GM18502 (cell line): ENCODE results near the gene GPR108.
"Not testable (repeated sequence)": the region's sequence is repeated elsewhere in the genome, so short reads cannot be mapped to it uniquely, and the experiment has no call there.

ENCODE experiments used
- ATAC-seq: cut with Tn5 transposase; IDR thresholded peaks from one replicate; pipeline ENCODE4 v1.9.1; 2021; ENCODE audit warnings: mild to moderate bottlenecking; ENCODE audit not compliant: unreplicated experiment, poor library complexity

Gene GPR108

DNA sequence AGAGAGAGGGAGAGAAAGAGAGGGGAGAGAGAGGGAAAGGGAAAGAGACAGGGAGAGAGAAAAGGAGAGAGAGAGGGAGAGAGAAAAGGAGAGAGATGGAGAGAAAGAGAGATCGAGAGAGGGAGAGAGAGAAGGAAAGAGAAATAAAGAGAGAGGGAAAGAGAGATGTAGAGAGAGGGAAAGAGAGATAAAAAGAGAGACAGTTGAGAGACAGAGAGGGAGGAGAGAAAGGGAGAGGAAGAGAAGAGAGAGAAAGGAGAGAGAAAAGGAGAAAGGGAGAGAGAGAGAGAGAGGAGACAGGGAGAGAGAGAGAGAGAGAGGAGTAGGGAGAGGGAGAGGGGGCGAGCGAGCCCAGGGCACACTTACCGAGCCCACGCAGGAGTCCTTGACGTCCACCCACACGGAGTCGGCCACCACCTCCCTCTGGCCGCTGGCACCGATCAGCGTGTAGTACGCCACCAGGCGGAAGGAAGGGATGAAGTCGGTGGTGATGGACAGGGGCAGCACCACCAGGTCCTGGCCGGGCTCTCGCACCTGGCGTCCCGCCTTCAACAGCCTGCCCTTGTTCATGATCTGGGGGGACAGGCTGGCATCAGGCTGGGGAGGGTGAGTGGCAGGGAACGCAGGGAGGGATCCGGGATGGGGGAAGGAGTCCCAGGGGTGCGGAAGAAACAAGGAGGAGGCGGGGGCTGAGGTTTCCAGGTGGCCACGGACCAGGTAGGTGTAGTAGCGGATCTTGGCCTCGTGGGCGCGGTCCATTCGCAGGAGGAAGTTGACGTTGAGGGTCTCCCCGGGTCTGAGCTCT, 26.9 kb downstream of the GPR108 start:
- ATAC-seq = no peak

DNA sequence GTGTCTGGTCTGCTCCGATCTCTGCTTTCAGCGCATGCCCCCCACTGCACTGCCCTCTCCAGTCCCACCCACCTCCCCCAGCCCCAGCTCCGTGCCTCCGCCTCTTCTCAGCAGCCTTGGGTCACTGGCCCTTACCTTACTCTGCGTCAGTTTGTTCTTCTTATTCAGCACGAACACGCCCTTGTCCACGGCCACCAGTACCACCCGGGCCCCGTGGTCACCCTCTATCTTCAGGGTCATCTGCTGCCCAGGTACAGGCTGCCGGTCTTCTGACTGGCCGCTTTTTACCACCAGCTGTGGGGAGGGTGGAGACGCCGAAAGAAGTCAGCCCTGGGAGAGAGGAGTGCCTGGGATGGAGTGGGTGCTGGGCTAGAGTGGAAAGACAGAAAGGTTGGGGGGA, 27.8 kb downstream of the GPR108 start:
- ATAC-seq = no peak

DNA sequence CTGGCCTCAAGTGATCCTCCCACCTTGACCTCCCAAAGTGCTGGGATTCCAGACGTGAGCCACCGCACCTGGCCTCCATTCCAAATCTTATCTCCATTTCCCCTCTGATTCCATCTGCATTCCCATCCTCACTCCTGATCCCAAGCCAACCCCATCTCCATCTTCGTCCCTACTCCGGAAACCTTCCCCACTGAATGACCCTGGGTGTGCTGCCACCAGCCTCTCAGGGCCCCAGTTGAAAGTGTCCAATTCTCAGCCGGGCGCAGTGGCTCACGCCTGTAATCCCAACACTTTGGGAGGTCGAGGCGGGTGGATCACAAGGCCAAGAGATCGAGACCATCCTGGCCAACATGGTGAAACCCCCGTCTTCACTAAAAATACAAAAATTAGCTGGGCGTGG, 28.5 kb downstream of the GPR108 start:
- ATAC-seq = not testable (repeated sequence)

GRCh38 chr19:6708346-6708745, 29.0 kb downstream of the GPR108 start:
- ATAC-seq = no peak

- ATAC-seq = no peak
These were observed 29.7 kb downstream of the GPR108 start for GRCh38 chr19:6707658-6708018.

DNA sequence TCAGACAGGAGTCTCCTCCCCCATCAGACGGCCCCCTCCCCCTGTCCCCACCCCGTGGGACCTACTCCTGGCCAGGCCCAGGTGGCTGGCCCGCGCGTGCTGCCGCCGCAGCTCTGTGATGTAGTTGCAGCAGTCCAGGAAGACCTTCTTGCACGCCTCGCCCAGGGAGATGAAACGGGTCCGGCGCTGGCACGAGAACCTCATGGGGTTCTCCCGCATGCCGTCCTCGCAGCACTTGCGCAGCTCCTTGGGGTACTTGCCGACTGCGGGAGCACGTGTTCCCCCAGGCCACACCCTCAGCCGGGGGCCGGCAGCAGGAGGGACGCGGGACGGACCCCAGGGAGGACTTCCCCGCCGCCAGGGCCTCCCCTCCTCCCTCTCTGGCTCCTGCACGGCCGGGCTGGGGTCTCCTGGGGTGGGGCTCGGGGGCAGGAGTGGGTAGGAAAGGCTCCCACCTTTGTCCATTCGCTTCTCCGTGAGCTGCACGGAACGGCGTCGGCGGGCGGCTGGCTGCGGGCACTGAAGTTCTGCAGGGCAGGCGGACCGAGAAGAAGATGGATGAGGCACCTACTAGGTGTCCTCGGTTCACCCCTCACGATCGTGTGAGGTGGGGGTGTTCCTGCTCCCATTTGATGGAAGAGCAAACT, 30.2 kb downstream of the GPR108 start:
- ATAC-seq = no peak

DNA sequence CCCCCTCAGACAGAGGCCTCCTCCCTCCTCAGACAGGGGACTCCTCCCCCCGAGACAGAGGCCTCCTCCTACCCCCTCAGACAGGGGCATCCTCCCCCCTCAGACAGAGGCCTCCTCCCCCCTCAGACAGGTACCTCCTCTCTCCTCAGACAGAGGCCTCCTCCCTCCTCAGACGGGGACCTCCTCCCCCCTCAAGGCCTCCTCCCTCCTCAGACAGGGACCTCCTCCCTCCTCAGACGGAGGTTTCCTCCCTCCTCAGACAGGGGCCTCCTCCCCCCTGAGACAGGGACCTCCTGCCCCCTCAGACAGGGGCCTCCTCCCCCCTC, 30.8 kb downstream of the GPR108 start:
- no peak for ATAC-seq

DNA sequence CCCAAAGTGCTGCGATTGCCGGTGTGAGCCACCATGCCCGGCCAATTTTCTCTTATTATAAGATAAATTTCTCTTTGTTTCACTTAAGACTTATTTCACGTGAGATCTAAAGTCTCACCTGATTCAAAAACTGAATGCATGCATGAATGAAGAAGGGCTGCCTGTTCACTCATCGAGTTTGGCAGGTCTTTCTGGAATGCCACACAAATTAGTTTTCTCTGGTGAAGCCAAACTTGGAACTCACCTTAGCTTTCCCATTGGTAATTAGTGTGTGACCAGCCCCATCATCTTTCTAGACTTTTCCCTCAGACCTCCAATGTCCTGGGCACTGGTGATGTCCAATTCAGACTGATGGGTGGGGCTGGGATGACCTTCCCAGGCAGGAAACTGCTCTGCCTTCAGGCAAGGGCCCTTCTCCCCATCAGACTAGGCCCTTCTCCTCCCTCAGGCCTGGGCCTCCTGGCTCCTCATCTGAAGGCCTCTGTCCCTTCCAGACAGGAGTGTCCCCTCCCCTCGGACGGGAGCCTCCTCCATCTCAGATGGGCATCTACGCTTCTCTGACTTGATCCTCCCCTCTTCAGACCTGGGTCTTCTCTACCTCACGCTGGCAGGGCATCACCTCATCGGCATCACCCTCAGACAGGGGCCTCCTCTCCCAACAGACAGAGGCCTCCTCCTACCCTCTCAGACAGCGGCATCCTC, 31.3 kb downstream of the GPR108 start:
- no peak for ATAC-seq

DNA sequence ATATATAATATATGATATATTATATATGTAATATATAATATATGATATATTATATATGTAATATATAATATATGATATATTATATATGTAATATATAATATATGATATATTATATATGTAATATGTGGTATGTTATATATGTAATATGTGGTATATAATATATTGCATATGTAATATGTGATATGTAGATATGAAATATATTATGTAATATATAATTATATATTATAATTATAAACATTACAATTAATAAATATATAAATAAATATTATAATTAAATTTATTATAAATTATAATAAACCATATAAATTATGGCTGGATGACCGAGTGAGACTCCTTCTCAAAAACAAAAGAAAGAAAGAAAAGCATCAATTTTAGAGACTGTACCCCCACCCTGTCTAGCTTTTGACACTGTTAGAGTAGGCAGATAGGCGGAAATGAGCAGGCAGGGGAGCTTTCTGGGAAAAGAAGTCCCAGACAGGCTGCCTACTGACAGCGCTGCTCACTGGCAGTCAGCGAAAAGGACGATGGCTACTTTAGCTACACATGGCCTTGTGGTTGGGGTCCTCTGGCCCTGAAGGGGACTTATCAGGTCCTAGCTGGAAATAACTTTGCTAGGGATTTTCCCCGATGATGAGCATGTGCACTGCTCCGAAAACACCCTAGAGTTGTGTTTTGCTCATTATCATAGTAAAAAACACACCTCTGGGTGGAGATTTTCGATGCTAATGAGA, 36.6 kb downstream of the GPR108 start:
- ATAC-seq = no peak

DNA sequence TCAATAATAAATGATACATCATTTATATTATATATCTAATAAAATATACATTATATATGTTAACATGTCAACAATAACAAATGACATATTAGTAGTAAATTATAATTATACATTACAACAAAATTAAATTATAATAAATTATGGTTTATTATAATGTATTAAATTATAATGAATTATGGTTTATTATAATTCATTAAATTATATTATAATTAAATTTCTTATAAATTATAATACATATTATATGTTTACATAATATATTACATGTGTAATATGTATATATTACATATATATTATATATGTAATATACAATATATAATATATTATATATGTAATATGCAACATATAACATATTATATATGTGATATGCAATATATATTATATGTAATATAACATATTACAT, 37.4 kb downstream of the GPR108 start:
- no peak for ATAC-seq

GRCh38 chr19:6697291-6697690, 40.1 kb downstream of the GPR108 start:
- ATAC-seq = no peak

GRCh38 chr19:6696239-6696820, 41.0 kb downstream of the GPR108 start:
- ATAC-seq = no peak

- ATAC-seq = no peak
These were observed 43.1 kb downstream of the GPR108 start for GRCh38 chr19:6694147-6694815.

DNA sequence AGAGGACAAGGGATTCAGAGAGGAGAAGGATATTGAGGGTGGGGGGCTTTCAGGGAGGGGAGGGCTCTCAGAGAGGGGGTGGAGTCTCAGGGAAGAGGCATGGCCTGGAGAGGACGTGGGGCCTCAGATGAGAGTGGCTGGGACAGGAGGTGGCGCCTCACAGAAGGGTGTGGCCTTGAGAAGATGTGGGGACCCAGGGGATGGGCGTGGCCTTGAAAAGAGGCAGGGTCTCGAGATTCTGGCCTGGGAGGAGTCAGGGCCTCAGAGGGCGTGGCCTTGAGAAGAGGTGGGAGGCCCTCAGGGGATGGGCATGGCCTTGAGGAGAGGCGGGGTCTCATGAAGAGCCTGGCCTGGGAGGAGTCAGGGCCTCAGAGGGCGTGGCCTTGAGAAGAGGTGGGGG, 43.7 kb downstream of the GPR108 start:
- ATAC-seq = no peak

GRCh38 chr19:6693056-6693471, 44.3 kb downstream of the GPR108 start:
- no peak for ATAC-seq

DNA sequence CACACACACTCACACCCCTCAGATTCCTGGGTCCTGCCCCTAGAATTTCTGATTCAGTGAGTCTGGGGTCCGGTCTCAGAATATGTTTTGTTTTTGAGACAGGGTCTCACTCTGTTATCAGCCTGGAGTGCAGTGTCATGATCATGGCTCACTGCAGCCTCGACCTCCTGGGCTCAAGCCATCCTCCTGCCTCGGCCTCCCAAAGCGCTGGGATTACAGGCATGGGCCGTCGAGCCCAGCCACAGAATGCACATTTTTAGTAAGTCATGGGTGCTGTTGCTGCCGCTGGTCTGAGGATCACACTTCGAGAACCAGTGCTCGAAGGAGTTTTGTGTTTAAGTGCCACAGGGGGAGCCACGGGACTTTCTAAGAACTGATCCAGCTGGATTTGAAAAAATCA, 45.4 kb downstream of the GPR108 start:
- ATAC-seq = no peak

DNA sequence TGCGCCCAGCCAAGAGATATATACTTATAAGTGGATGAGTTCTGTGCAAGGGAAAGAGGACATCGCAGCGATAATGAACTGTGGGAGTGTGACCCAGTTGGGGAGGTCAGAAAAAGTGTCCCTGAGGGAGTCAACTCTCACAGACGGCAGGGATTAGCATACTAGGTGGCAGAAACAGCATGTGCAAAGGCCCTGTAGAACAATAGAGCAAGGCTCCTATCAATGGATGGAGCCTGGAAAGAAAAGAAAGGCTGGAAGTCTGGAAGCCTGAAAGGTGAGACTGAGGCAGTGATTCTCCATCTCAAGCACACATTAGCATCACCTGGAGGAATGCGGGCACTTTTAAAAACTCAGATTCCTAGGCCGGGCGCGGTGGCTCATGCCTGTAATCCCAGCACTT, 46.0 kb downstream of the GPR108 start:
- no peak for ATAC-seq

GRCh38 chr19:6690160-6690885, 47.1 kb downstream of the GPR108 start:
- ATAC-seq = no peak

GRCh38 chr19:6687114-6687513, 50.3 kb downstream of the GPR108 start:
- no peak for ATAC-seq

GRCh38 chr19:6686628-6686975, 50.8 kb downstream of the GPR108 start:
- ATAC-seq = no peak
